Suppressor macrophage treated with lipopolysaccharide for 4 hours (primary cell): ENCODE measurements around the gene LILRB5.
"Not testable (repeated sequence)": the region's sequence is repeated elsewhere in the genome, so short reads cannot be mapped to it uniquely, and the experiment has no call there.

ENCODE experiments used
- DNase-seq: peaks from one replicate; pipeline ENCODE4 v3.0.0-alpha.2; 2020

Gene LILRB5

DNA sequence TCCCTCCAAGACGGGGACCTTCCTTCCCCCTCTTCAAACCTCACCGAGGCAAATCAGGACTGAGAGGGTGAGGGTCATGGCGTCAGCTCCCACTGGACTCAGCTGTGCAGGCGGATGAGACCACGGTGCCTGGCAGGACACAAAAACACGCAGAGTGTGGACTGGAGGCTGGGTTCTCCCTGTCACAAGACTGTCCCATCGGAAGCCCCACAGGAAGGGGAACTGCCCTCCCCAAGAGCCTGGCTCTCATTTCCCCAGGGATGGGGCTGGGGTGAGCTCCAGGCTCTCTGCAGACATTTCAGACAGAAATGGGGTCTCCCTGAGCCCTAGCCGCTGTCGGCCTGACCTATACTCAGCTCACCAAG is at the start of gene LILRB5:
Gene LILRB5, minus strand, starts transcription at position 158 of the 365 bp plus-strand sequence. Its CDS starts 80 bp downstream, at position 78.
- peak; percentile 43 for DNase-seq

DNA sequence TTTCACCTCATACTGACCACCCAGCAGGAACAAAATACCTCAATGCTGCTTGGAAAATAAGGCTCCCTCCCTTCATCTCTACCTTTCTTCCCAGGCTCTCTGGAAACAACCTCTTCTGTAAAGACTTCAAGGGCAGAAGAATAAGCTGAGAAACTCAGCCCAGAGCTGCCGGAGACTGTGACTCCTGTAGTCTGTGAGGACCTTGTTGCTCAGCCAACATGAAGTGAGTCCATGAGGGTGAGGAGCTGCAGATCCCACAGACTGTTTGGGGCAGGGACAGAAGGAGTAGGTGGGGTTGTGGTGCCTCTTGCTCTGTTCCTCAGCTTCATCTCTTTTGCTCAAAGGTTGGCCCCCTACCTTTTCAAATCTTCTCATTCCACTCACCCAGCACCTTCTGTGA is 48.1 kb upstream of the LILRB5 start:
- no peak for DNase-seq

DNA sequence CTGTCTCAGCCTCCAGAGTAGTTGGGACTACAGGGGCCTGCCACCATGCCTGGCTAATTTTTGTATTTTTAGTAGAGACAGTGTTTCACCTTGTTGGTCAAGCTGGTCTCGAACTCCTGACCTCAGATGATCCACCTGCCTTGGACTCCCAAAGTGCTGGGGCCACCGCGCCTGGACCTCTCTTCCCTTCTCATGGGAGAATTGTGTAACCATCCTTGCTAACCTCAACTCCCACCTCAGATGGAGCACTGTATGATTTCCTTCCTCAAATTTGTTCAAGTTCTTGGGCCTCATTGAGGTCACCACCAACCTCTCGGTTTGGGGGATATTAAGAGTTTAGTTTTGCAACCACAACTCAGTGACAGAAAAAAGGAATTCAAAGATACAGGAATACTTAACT is 45.2 kb upstream of the LILRB5 start:
- DNase-seq, result peak; percentile 70

DNA sequence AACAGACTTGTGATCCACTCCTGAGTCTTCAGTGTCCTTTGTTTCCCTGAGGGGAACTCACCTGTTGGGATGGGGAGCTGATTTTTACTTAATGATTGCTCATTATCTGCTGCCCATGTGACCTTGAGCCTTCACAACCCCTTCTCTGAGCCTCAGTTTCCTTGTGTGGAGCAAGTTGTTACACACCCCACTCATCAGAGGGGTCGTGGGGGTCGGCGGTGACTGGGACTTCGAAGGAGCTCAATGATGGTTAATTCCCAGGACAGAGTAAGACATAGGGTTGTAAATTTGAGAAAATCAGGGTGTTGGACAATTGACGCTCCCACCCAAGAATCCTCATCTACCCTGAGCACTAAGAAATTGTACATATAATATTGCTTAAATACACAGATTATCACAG is 42.4 kb upstream of the LILRB5 start:
- DNase-seq, result no peak

DNA sequence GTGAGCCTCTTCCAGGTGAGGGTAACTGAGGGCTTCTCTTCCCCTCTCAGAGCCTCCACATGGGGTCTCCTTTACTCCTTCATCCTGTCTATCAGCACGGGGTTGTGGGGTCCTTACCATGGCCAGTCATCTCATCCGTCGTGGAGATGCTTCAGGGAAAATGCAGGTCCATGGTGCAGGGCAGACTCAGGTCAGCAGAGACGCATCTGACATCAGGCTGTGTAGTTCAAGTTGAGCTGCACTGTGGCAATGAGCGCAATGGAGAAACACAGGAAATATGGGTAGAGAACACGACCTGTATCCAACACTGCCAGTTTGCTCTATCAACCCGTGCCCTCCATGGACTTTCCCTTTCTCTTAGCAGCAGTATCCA is 42.0 kb upstream of the LILRB5 start:
- no peak for DNase-seq

DNA sequence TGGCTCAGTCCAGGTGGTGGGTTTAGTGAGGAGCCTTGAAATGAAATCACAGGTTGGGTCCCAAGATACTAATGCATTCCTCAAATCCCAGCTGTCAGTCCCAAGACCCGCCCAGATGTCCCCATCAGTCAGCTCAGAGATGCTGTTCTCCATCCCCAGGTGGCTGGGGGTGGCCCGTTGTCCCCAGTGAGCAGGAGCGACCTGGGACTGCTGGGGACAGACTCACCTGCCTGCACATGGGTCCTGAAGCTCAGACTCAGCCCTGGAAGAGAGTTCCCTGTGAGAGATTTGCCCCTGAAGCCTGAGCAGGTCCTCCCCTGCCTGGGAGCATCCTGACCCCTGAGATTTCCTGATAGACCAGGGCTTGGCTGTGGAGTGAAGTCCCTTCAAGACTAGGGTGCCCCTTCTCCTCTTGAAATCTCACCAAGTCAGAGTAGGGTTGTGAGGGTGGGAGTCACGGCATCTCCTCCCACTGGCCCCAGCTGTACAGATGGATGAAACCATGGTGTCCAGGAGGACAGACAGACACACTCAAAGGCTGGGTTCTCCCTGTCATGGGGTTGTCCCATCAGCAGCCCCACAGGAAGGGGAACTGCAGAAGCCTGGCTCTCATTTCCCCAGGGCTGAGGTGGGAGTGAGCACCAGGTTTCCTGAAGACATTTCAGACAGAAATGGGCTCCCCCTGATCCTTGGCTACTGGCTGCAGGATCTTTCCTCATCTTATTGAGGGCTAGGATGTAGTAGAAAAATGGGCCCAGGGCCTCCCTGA is 41.5 kb upstream of the LILRB5 start:
- peak; percentile 69 for DNase-seq

DNA sequence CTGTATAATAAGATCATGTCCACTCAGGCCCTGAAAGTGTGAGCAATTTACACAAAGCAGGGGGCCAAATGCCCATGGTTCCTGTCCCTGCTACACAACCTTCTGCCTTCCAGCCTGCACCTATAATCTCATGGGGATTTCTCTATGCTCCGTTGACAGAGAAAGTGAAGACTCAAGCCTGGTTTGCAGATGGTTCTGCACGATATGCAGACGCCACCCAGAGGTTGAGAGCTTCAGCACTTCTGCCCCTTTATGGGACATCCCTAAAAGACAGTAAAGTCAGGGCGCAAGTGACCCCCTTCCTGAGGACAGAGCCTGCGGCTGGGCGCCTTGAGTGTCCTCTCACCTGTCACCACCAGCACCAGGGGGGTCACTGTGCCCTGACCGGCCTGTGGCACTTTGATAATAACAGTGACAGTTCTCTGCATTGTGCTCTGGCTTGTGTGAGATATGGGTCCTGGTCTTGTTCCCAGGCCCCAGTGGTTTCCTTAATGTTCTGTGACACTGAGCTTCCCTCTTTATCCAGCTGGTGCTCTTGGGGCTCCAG is 40.8 kb upstream of the LILRB5 start:
- peak; percentile 62 for DNase-seq

DNA sequence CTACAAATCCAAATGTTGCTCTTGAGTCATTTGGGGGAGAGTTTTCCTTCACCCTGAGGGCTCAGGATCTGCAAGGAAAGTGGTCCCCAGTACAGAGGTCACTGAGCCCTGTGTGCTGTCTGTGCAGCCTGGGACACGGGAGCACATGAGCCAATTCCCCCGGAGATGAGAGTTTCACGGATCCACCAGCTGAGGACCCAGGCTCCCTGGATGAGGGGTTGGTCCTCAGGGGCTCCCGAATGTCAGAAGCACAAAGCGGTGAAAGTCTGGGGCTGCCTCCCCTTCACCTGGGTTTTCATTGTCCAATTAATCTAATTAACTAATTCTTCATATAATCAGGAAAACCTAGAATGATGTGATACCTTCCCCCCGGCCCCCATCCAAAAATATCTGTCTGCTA is 37.5 kb upstream of the LILRB5 start:
- DNase-seq, result no peak

DNA sequence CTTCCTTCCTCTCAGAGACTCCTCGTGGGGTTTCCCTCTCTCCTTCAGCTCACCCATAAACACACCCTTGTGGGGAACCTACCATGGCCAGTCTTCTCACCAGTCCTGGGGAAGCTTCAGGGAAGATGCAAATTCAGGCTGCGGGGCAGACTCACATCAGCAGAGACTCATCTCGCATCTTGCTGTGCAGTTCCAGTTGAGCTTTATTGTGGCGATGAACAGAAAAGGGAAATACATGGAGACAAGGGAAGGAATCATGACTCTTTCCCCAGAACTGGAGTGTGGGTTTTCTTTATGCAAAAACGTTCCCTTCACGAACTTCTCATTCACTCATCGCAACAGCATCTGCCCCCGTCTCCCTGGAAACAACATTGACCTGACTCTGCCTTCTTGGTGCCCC is 32.1 kb upstream of the LILRB5 start:
- DNase-seq, result peak; percentile 86

DNA sequence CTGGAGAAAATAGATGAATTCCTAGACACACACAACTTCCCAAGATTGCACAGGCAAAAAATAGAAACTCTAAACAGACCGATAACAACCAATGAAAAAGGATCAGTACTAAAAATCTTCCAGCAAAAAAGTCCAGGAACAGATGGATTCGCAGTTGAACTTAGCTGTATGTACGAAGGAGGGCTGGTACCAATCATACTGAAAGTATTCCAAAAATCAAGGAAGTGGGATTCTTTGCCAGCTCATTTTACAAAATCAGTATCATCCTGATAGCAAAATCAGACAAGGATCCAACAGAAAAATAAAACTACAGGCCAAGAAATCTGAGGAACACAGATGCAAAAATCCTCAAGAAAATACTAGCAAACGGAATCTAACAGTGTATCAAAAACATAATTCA is 30.4 kb upstream of the LILRB5 start:
- no peak for DNase-seq

DNA sequence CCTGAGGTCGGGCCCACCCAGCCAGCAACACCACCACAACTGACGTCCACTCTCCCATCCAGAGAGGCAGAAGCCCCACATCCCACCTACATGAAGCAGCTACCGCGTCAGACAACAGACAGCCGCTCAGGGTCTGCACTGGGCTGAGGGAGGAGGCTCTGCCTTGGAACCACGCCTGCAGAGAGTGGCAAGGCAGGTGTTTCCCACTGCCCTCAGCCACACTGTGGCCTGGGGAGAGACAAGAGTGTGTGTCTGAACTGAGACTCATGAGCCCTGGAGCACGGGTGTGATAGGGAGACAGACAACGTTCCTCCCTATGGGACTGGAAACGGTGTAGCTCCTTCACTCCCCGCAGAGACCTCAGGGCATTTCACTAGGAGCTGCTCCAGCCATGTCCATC is 29.2 kb upstream of the LILRB5 start:
- DNase-seq, result not testable (repeated sequence)

DNA sequence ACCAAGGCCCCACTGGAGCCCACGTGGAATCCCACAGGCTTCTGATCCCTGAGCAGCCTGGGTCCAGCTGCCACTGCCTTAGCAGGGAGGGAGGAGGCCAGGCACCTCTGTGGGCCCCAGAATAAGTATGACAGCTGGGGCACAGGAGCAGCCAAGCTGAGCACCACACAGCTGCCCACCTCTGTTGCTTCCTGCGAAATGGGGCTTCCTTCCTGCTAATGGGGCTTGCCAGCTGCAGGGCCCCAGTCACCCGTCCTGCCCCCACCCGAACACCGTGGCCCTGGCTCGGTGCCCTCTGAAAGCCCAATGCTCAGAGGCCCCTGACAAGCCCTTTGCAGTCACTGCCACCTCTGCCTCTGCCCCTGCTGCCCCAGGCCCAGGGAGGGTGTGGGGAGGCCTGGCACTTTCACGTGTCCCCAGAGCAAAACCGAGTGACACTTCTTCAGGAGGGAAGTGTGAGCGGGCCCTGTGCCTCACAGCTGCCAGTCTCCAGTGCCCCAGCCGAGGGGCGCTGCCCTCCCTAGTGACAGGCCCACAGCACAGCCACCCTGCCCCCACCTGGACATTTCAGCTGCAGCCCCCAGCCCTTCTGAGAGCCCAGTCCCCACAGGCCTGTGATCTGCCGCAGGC is 28.5 kb upstream of the LILRB5 start:
- DNase-seq, result not testable (repeated sequence)

DNA sequence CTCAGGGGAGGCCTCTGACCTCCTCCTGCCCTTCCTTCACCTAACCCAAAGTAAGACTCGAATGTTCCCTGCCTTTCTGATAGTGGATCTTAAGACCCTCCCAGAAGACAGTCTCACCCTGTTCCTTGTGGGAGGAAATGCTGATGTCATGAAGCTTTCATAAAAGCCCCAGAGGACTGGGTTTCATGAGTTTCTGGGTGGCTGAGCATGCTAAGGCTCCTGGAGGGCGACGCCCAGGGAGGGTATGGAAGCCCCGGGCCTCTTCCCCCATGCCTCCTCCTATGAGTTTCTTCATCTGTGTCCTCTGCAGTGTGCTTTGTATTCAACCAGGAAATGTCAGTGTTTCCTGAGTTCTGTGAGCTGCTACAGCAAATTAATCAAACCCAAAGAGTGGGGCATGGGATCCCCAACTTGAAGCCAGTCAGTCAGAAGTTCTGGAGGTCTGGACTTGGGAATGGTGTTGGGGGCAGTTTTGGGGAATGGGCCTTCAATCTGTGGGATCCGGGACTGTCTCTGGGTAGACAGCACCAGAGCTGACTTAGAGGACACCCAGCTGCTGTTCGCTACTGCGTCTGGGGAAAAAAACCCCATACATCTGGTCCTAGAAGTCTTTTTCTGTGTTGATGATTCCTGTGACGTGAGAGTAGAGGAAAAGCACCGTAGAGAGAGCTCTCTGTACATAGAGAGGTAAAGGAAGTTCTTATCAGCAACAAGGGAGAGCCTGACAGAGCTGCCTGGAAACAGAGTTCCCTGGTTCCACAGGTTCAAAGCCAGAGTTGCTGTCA is 25.8 kb upstream of the LILRB5 start:
- peak; percentile 83 for DNase-seq

DNA sequence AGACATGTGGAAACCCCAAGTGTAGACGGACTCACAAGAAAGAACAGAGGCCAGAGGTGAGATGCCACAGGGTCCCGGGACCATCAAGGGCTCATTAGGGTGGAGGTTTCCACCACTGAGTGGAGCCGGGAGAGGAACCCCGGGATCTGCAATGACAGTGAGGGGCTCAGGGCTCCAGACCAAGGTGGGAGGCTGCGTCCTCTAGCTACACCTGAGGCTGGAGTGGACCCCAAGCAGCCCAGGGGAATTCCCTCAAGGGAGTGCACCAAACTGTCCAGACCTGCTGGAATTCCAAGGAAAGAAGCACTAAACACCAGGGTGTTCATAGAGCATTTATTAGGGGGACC is 24.6 kb upstream of the LILRB5 start:
- not testable (repeated sequence) for DNase-seq

DNA sequence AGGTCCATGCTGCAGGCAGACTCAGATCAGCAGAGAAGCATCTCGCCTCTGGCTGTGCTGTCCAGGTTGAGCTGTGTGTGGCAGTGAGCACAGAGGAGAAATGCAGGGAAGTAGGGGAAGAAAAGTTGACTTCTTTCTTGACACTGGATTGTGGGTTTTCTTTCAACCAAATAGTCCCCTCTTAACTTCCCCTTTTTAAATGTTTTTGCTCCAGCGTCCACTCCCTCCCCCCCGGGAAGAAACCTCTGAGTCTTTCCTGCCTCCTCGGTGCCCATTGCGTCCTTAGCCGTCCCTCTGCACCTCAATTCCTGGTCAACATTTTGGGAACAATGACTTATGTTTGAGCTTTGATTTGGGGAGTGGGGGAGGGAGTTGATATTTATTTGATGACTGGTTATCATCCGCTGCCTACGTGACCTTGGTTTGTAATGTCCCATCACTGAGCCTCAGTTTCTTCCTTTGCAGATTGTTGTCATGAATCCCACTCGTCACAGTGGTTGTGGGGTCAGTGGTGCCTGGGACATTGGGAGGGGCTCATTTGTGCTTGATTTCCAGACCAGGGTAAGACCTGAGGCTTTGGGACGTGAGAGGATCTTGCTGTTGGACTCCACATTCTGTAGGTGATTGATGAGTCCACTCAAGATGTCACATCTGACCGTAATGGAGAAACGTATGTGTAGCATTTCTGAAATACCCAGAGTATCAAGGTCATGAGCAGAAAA is 24.1 kb upstream of the LILRB5 start, which contains the start of gene LILRB2:
Gene LILRB2, minus strand, starts transcription at position 104 of the 722 bp plus-strand sequence. CDS start 614 bp downstream, outside the sequence.
- peak; percentile 85 for DNase-seq

DNA sequence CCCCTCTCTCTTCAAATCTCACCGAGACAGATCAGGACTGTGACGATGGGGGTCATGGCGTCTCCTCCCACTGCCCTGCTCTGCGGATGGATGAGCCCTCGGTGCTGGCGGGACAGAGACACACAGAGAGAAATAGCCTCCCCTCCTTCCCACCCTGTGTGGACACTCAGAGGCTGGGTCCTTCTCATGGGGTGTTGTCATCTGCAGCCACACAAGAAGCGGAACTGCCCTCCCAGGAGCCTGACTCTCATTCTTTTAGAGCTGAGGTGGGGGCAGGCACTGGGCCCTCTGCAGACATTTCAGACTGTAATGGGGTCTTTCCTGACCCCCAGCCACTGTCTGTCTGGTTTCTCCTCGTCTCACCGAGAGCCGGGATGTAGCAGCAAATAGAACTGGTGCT is 23.4 kb upstream of the LILRB5 start:
- DNase-seq, result peak; percentile 81

DNA sequence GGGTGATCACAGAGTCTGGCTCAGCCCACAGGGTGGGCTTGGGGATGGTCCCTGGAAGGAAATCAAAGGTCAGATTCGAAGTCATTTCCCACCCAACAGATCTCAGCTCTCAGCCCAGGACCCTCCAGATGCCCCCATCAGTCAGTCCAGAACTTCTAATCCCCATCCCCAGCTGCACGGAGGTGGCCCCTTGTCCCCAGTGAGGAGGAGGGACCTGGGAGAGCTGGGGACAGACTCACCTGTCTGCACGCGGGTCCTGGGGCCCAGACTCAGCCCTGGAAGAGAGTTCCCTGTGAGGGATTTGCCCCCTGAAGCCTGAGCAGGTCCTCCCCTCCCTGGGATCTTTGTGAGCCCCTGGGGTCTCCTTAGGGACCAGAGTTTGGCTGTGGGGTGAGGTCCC is 23.0 kb upstream of the LILRB5 start:
- not testable (repeated sequence) for DNase-seq

DNA sequence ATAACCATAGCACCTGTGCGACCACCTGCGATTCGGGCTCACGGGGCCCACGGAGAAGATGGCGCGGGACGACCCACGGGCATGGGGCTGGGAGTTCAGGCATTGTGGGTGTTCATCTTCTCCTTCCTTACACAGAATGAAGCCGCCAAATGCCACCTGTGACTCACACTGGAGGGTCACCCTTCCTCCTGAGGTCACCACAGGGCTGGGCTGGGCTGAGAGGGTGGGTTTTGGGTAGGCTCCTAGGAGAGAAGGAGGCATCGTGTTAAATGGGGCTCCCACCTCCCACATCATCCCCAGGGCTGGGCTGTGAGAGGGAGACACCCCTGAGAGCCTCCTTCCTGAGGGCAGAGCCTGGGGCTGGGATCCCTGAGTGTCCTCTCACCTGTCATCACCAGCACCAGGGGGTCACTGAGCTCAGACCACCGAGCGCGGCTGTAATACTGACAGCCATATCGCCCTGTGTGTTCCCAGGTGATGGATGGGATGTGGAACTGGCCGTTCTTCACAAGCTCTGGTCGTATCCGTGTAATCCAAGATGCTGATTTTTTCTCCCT is 22.4 kb upstream of the LILRB5 start:
- peak; percentile 73 for DNase-seq

DNA sequence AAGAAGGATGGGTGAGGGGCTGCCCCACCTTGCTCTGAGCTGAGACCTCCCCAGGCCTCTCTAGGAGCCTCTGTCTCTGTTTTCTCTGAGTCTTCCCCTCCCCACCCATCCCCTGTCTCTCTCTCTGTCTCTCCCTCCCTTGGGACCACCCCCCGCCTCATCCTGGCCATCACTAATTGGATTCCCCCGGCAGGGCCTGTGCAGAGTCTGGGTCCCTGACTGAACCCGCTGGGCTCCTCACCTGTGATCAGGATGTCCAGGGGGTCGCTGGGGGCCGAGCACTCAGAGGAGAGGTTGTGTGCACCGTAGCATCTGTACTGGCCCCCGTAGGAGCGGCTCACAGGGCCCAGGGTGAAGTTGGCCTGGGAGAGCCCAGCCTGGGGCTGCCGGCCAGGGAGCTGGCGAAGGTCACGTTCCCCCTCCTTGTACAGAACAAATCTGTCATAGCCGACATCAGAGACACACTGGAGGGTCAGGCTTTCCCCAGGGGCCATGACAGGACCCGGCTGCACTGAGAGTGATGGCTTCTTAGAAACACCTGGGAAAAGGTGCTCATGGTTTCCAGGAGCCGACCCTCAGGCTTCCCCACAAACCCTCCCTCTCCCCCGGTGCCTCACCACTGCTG is 21.6 kb upstream of the LILRB5 start:
- DNase-seq, result not testable (repeated sequence)

DNA sequence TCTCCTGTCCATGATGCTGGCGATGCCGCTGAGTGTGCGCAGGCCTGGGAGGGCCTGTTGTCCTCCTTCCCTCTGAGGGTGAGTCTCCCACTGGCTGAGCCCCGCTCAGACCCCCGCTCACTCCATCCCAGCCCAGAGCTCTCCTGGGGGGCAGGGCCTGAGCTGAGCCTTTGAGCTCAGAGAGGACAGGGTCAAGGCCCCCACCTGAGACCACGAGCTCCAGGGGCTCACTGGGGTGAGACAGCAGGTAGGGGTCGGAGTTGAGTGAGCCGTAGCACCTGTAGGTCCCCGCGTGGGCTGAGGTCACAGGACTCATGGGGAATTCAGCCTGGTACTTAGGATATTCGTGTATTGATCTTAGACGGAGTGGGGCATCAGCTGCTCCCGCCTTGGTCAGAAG is 21.0 kb upstream of the LILRB5 start:
- not testable (repeated sequence) for DNase-seq

DNA sequence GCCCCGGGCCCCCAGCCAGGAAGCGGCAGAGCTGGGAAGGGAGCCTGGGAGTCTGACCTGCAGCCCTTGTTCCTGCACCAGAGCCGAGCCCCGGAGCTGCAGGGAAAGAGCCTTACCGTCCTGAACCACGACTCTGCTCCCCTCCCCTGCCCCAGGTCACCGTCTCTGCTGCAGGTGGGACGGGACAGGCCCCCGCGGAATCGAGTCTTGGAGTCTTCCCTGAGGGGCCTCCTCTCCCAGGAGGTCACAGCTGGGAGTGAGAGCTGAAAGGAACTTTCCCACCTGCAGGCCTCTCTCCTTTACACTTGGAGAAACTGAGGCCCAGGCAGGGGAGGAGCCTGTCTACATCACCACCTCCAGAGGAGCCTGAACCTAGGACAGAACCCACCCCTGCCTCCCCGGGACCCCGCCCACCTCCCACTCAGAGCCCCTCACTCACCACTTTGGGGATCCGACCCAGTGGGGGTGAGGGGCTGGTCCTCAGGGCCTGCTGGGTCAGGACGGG is 20.1 kb upstream of the LILRB5 start:
- not testable (repeated sequence) for DNase-seq

DNA sequence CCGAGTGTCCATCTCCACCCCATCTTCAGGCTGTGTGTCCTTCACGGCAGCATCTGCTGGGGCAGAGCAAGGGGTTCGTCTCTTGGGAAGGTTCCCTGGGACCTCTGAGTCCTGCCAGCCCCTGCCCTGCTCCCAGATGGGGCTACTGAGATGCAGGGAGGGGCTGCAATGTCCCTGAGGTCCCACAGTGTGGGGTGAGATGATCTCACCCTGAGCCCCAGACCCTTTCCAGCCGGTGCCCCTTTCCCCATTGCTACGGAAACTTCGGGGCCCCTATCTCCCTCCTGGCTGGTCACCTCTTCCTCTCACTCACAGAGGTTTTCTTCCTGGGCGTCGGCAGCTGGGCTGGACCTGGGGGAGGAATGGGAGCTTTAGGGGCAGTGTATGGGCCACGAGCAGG is 18.9 kb upstream of the LILRB5 start:
- DNase-seq, result no peak
